Activated CD8-positive, alpha-beta memory T cell treated with anti-CD3 and anti-CD28 coated beads, Interleukin-2, amount 50 U/mL, for 48 hours (primary cell): ENCODE measurements around the gene FAM186B.

Source experiments
- DNase-seq: peaks from one replicate; pipeline ENCODE4 v3.0.0-alpha.2; 2020

The FAM186B gene

GRCh38 chr12:49537752-49538509, 67.5 kb downstream of the FAM186B start:
- DNase-seq: peak; percentile 68
